ENCODE data around the gene ZNF407. TPM values are rescaled to one million over a fixed set of nuclear protein-coding genes. Genes with fewer than 3 reads are reported as not detected.

ZNF407 gene
- total and polyA plus RNA-seq, 4 donors, result 1.9 to 16.5 (median 6.6) TPM

GRCh38 chr18:74573053-74573452, 24.6 kb upstream of the ZNF407 start:
- TF ChIP-seq REST (IDR thresholded peaks at IDR 0.05), result no peak
- TF ChIP-seq ATF3 (IDR thresholded peaks at IDR 0.05), result no peak
- TF ChIP-seq GABPA (IDR thresholded peaks at IDR 0.05 in 1 of 2, conservative IDR thresholded peaks at IDR 0.05 in 1 of 2), result no peak
- no peak for TF ChIP-seq SP1 (IDR thresholded peaks at IDR 0.05)
- no peak for TF ChIP-seq TAF1 (conservative IDR thresholded peaks at IDR 0.05)
- TF ChIP-seq EGR1 (IDR thresholded peaks at IDR 0.05; ENCODE audit: low read depth in 2 of 2), result no peak
- TF ChIP-seq HNF4G (IDR thresholded peaks at IDR 0.05), result no peak
- TF ChIP-seq RAD21 (IDR thresholded peaks at IDR 0.05), result no peak
- no peak for TF ChIP-seq JUND (IDR thresholded peaks at IDR 0.05)
- no peak for TF ChIP-seq MAX (IDR thresholded peaks at IDR 0.05)
- no peak for TF ChIP-seq ZBTB33 (IDR thresholded peaks at IDR 0.05)
- no peak for TF ChIP-seq FOXA1 (IDR thresholded peaks at IDR 0.05)
- no peak for TF ChIP-seq CTCF (IDR thresholded peaks at IDR 0.05; ENCODE audit: low read depth, low read length, missing input control)
- TF ChIP-seq FOXA2 (IDR thresholded peaks at IDR 0.05), result no peak
- TF ChIP-seq HNF4A (conservative IDR thresholded peaks at IDR 0.05), result no peak
- TF ChIP-seq NR2F2 (IDR thresholded peaks at IDR 0.05), result no peak
- no peaks in the 10 kb centered on the region for H3K4me1 ChIP-seq (ENCODE audit: control insufficient read depth in 4 of 4, insufficient read depth in 4 of 4, low read length in 3 of 4)

GRCh38 chr18:74574916-74575315, 22.8 kb upstream of the ZNF407 start:
- Histone ChIP-seq H3K36me3 (ENCODE audit: control insufficient read depth in 4 of 4, insufficient read depth in 3 of 4, low read depth in 1 of 4, low read length in 3 of 4) (peaks cover 0 to 5% (median 2%) of the 10 kb centered on the region in 4 donors), H3K4me1 (ENCODE audit: control insufficient read depth in 4 of 4, insufficient read depth in 4 of 4, low read length in 3 of 4) (no peaks in the 10 kb centered on the region), H3K9ac (ENCODE audit: low read depth in 1 of 2, low read length in 2 of 2) (no peak overlapping the region), H3K4me3 (ENCODE audit: low read depth in 1 of 3, low read length in 3 of 3) (no peak overlapping the region), H3K27ac (ENCODE audit: low read depth in 1 of 2, low read length in 2 of 2) (no peak overlapping the region), H3K27me3 (ENCODE audit: control insufficient read depth in 4 of 4, insufficient read depth in 4 of 4, low read length in 3 of 4) (no peaks in the 10 kb centered on the region), H3K9me3 (ENCODE audit: control insufficient read depth in 4 of 4, low read length in 3 of 4) (no peaks in the 10 kb centered on the region)
- TF ChIP-seq MAX (IDR thresholded peaks at IDR 0.05) (no peak), EGR1 (IDR thresholded peaks at IDR 0.05; ENCODE audit: low read depth in 2 of 2) (no peak), FOXA2 (IDR thresholded peaks at IDR 0.05) (no peak), JUND (IDR thresholded peaks at IDR 0.05) (no peak), GABPA (IDR thresholded peaks at IDR 0.05 in 1 of 2, conservative IDR thresholded peaks at IDR 0.05 in 1 of 2) (no peak), CTCF (IDR thresholded peaks at IDR 0.05; ENCODE audit: low read depth, low read length, missing input control) (no peak), TAF1 (conservative IDR thresholded peaks at IDR 0.05) (no peak), RAD21 (IDR thresholded peaks at IDR 0.05) (no peak), FOXA1 (IDR thresholded peaks at IDR 0.05) (no peak), SP1 (IDR thresholded peaks at IDR 0.05) (no peak), RXRA (IDR thresholded peaks at IDR 0.05) (no peak), ATF3 (IDR thresholded peaks at IDR 0.05) (no peak), ZBTB33 (IDR thresholded peaks at IDR 0.05) (no peak)
- DNase-seq (ENCODE audit: low spot score), result no peak
- 86% methylated on average over 2 of the region's 2 CpGs for whole genome bisulfite sequencing

More at GRCh38 chr18:74573053-74573452, 24.6 kb upstream of the ZNF407 start:
- DNase-seq (ENCODE audit: low spot score), result no peak
- Histone ChIP-seq H3K36me3 (ENCODE audit: control insufficient read depth in 4 of 4, insufficient read depth in 3 of 4, low read depth in 1 of 4, low read length in 3 of 4) (peaks cover 0 to 5% (median 2%) of the 10 kb centered on the region in 4 donors), H3K4me3 (ENCODE audit: low read depth in 1 of 3, low read length in 3 of 3) (no peak overlapping the region), H3K9me3 (ENCODE audit: control insufficient read depth in 4 of 4, low read length in 3 of 4) (no peaks in the 10 kb centered on the region), H3K27ac (ENCODE audit: low read depth in 1 of 2, low read length in 2 of 2) (no peak overlapping the region), H3K9ac (ENCODE audit: low read depth in 1 of 2, low read length in 2 of 2) (no peak overlapping the region), H3K27me3 (ENCODE audit: control insufficient read depth in 4 of 4, insufficient read depth in 4 of 4, low read length in 3 of 4) (no peaks in the 10 kb centered on the region)
